Endothelial cell of umbilical vein (primary cell): ENCODE data around the gene SH2D3C. TPM values are rescaled to one million over a fixed set of nuclear protein-coding genes. Genes with fewer than 3 reads are reported as not detected.

ENCODE experiments used
- BruUV-seq: library from RNA; stranded (reverse); fragments of 400-500 nt; replicated peaks from 2 replicates; lab custom pipeline; 2021; lab: Mats Ljungman, UMichigan
- CTCF ChIA-PET: fragments of 300-600, 350-600 bp; sonication (Branson Sonifier 250); formaldehyde crosslinking; loops from one replicate; lab custom pipeline; 2021; ENCODE audit warnings: antibody characterized with exemption, inconsistent platforms; lab: Charles Lee
- POLR2A ChIA-PET: fragments of 300-600, 350-600 bp; sonication (Branson Sonifier 250); formaldehyde crosslinking; loops from one replicate; lab custom pipeline; 2021; ENCODE audit warnings: antibody characterized with exemption, inconsistent platforms; lab: Charles Lee
- DNase-seq: peaks from one replicate; pipeline ENCODE4 v3.0.0-alpha.2; 2011; ENCODE audit warnings: low read depth, low spot score
- FAIRE-seq: peaks from 2 replicates; lab custom pipeline; 2011; peaks lifted over from hg19 to GRCh38; lab: Jason Lieb, UNC
- H2AFZ ChIP-seq: 2 replicates; pipeline ENCODE4 v1.6.0; 2012; ENCODE audit warnings: low read depth, low read length, control low read depth, inconsistent platforms
- H3K27ac ChIP-seq: 2 replicates; pipeline ENCODE4 v1.5.1; 2011; ENCODE audit warnings: low read depth, mild to moderate bottlenecking, control low read depth, low read length, moderate library complexity; ENCODE audit not compliant: insufficient read depth
- H3K27me3 ChIP-seq, 2 experiments: 2 replicates each; pipeline versions ENCODE4 v1.6.0 to v1.6.1; 2011; ENCODE audit warnings: low read length in 2 of 2, mixed read lengths in 1 of 2; ENCODE audit not compliant: control insufficient read depth in 2 of 2, insufficient read depth in 2 of 2
- H3K36me3 ChIP-seq, 2 experiments: 2 replicates in 1 of 2; 3 replicates in 1 of 2; pipeline ENCODE4 v1.5.1; 2011; ENCODE audit warnings: low read length in 2 of 2, mild to moderate bottlenecking in 1 of 2, moderate library complexity in 1 of 2; ENCODE audit not compliant: control insufficient read depth in 2 of 2, insufficient read depth in 2 of 2; ENCODE audit errors: extremely low read depth in 1 of 2
- H3K4me1 ChIP-seq: 3 replicates; pipeline ENCODE4 v1.5.1; 2011; ENCODE audit warnings: mild to moderate bottlenecking, low read length; ENCODE audit not compliant: control insufficient read depth, insufficient read depth; ENCODE audit errors: extremely low read depth
- H3K4me2 ChIP-seq: 2 replicates; pipeline ENCODE4 v1.6.1; 2011; ENCODE audit warnings: low read length, control low read depth, mixed read lengths; ENCODE audit not compliant: insufficient read depth
- H3K4me3 ChIP-seq, 3 experiments: fragments of 200-600 bp in 1 of 3; sonication (generic), shearing (Covaris generic) in 1 of 3; replicated peaks in 1 of 3; 2 replicates each; pipeline ENCODE4 v1.5.1; 2011 to 2016; ENCODE audit warnings: control low read depth in 3 of 3, low read length in 3 of 3, mild to moderate bottlenecking in 2 of 3, inconsistent platforms in 1 of 3, low read depth in 1 of 3, moderate library complexity in 1 of 3; ENCODE audit not compliant: insufficient read depth in 1 of 3
- H3K79me2 ChIP-seq: 2 replicates; pipeline ENCODE4 v1.6.0; 2012; ENCODE audit warnings: low read length, inconsistent platforms; ENCODE audit not compliant: control insufficient read depth, insufficient read depth
- H3K9ac ChIP-seq: replicated peaks from 2 replicates; pipeline ENCODE3; 2011; ENCODE audit warnings: low read length, control low read depth; ENCODE audit not compliant: insufficient read depth; ENCODE audit errors: extremely low read depth
- H3K9me1 ChIP-seq: replicated peaks from 3 replicates; pipeline ENCODE4 v1.6.0; 2011; ENCODE audit warnings: mild to moderate bottlenecking, low read length; ENCODE audit not compliant: control insufficient read depth, insufficient read depth; ENCODE audit errors: extremely low read depth
- H3K9me3 ChIP-seq: replicated peaks from 2 replicates; pipeline ENCODE4 v1.5.1; 2012; ENCODE audit warnings: low read length, inconsistent platforms; ENCODE audit not compliant: control insufficient read depth, insufficient read depth
- H4K20me1 ChIP-seq: replicated peaks from 2 replicates; pipeline ENCODE3; 2011; ENCODE audit warnings: mild to moderate bottlenecking, low read length; ENCODE audit not compliant: control insufficient read depth, insufficient read depth; ENCODE audit errors: extremely low read depth
- CTCF ChIP-seq, 2 donors: IDR thresholded peaks; 1 replicate in 1 of 2; 2 replicates in 1 of 2; pipeline ENCODE4 v1.5.1; 2011; ENCODE audit warnings: low read length in 2 of 2, mild to moderate bottlenecking in 2 of 2, moderate library complexity in 2 of 2, control low read depth in 1 of 2, inconsistent platforms in 1 of 2, low read depth in 1 of 2; ENCODE audit not compliant: insufficient read depth in 1 of 2; ENCODE audit errors: extremely low read depth in 1 of 2
- EZH2 ChIP-seq: IDR thresholded peaks from 2 replicates; pipeline ENCODE4 v1.6.1; 2012; ENCODE audit warnings: borderline replicate concordance, low read depth, mild to moderate bottlenecking, moderate library complexity, low read length, inconsistent platforms; ENCODE audit not compliant: severe bottlenecking
- FOS ChIP-seq: IDR thresholded peaks from 2 replicates; pipeline ENCODE4 v1.6.1; 2011; ENCODE audit warnings: mild to moderate bottlenecking, low read length, moderate library complexity, borderline replicate concordance; ENCODE audit not compliant: insufficient read depth
- GATA2 ChIP-seq: IDR thresholded peaks from 2 replicates; pipeline ENCODE4 v1.7.0; 2011; ENCODE audit warnings: low read depth, mild to moderate bottlenecking, moderate library complexity, mixed read lengths, low read length; ENCODE audit not compliant: insufficient read length, insufficient read depth
- JUN ChIP-seq: IDR thresholded peaks from 2 replicates; pipeline ENCODE4 v1.6.1; 2011; ENCODE audit warnings: borderline replicate concordance, low read depth; ENCODE audit not compliant: insufficient read length, insufficient read depth
- MYC ChIP-seq: IDR thresholded peaks from one replicate; pipeline ENCODE4 v1.6.1; 2011; ENCODE audit warnings: mild to moderate bottlenecking, low read depth, low read length
- dilution Hi-C: fragments of 300-500 bp; cut with MboI; formaldehyde crosslinking; loops from one replicate; pipeline ENCODE4 v1.15.0; 2019; ENCODE audit warnings: low sequenced_read_pairs; ENCODE audit not compliant: extremely low pct_ligation_motif_present
- intact Hi-C: fragments of 100-400 bp; cut with micrococcal nuclease; formaldehyde crosslinking; loops from one replicate; pipeline ENCODE4 v1.10.0; 2022
- polyA plus RNA-seq, 4 experiments: library from polyadenylated mRNA; depleted of rRNA in 3 of 4; stranded (reverse) in 3 of 4; unstranded in 1 of 4; fragments of >200 nt; gene quantifications; 2 replicates each; pipeline versions ENCODE4 v1.2.1 to v1.2.3, GENCODE V29; 2011 to 2012; ENCODE audit warnings: missing spikeins in 1 of 4
- total RNA-seq: library from RNA; stranded (reverse); gene quantifications from 2 replicates; pipeline ENCODE4 v1.2.3, GENCODE V29; 2021

The SH2D3C gene
- total and polyA plus RNA-seq, 2 donors (not counting 3 experiments of a cell fraction or from before 2014, with no cell fraction given), result 95.0 to 173 TPM

GRCh38 chr9:127756233-127756632 lies 22.2 kb downstream of the SH2D3C start:
- no peak overlapping the region for H3K4me3 ChIP-seq
- no peaks in the 10 kb centered on the region for H3K9me1 ChIP-seq
- no peak overlapping the region for H2AFZ ChIP-seq
- H3K4me2 ChIP-seq, result no peak overlapping the region
- FAIRE-seq (no peak), DNase-seq (no peak)
- H3K27ac ChIP-seq, result no peak overlapping the region
- dilution Hi-C loops, result no loop called here
- H3K79me2 ChIP-seq, result peaks cover 48% of the 10 kb centered on the region
- H3K9ac ChIP-seq, result no peak overlapping the region
- H3K4me1 ChIP-seq, result peaks cover 16% of the 10 kb centered on the region
- peaks cover 8 to 28% of the 10 kb centered on the region in 2 experiments for H3K36me3 ChIP-seq
- CTCF ChIA-PET, result interaction anchor here (1.1 to 2.6 kb wide), 6 partner anchors 19 to 253 kb away, joined by 3 to 16 read pairs (median 4); partner anchors contain the start of gene CDK9
- POLR2A ChIA-PET, result interaction anchor here (0.7 to 1.6 kb wide), 3 partner anchors 14 to 24 kb away, joined by 5 read pairs; no protein-coding TSS in a partner anchor
- no peak for TF ChIP-seq MYC
- H3K27me3 ChIP-seq, result no peaks in the 10 kb centered on the region
- H4K20me1 ChIP-seq, result no peaks in the 10 kb centered on the region
- no peaks in the 10 kb centered on the region for H3K9me3 ChIP-seq
- no TSS peak for BruUV-seq
- intact Hi-C loops, result no loop called here

DNA sequence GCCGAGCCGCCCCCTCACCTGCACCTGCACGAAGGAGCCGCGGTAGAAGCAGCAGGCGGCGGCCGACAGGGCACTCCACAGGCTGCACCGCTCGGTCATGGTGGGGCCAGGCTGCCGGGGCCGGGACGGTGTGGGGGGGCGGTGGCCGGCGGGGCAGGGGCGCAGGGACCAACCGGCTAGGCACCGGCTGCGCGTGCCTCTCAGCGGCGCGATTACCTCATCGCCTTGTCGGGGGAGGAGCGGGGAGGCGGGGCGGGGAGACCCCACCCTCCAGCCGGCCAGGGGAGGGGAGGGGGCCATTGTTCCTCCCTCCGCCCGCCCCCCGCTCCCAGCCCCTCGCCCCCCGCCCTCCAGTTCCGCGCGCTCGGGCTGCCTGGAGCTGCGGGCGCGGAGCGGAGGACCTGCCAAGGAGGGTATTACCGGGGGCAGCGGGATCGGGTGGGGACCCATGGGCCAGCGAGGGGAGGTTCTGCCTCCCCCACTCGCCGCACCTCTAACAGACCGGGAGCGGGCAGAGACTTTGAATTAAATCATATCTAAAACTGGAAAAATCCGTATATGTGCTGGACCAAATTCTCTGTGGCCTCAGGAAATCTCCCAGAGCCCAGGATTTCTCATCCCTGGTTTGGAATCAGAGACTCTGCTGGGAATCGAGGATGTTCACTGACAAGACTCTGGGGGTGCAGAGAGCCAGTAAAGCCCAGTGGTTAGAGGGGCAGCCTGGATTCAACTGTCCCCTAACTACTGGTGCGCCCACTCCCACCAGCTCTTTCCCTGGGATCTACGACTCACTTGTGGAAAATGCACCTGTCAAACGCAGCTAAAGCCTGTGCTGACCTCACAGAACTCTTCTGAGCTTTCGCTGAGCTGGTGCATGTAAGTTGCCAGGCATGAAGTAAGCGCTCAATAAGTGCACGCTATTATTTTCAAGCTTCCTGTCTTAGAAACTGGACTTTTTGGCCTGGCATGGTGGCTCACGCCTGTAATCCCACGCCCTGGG lies 23.1 kb downstream of the SH2D3C start:
- Histone ChIP-seq H3K79me2 (peaks cover 44% of the 10 kb centered on the region), H3K9me1 (no peaks in the 10 kb centered on the region), H3K4me3 (no peak overlapping the region), H3K4me1 (peaks cover 12% of the 10 kb centered on the region), H3K36me3 (peaks cover 8 to 34% of the 10 kb centered on the region in 2 experiments), H3K9ac (peak overlapping the region; percentile 13), H4K20me1 (peaks cover 3% of the 10 kb centered on the region), H3K27me3 (no peaks in the 10 kb centered on the region), H2AFZ (no peak overlapping the region), H3K27ac (peak overlapping the region; percentile 29), H3K4me2 (peak overlapping the region; percentile 45), H3K9me3 (no peaks in the 10 kb centered on the region)
- DNase-seq, result peak; percentile 42
- POLR2A ChIA-PET, result interaction anchor here (1.1 to 1.6 kb wide), 2 partner anchors 15 to 16 kb away, joined by 5 read pairs; no protein-coding TSS in a partner anchor
- CTCF ChIA-PET, result interaction anchor here (0.7 to 2.6 kb wide), 7 partner anchors 12 to 252 kb away, joined by 3 to 16 read pairs (median 4); partner anchors contain the start of genes CDK9 and TOR2A
- TF ChIP-seq EZH2 (no peak), CTCF (IDR thresholded peaks at IDR 0.05; ENCODE audit: extremely low read depth in 1 of 2, insufficient read depth in 1 of 2, low read depth in 1 of 2, low read length in 2 of 2) (no peak), JUN (no peak), FOS (no peak), GATA2 (no peak)
- peak; percentile 8 for FAIRE-seq
- intact Hi-C loops, result loop anchor here (2.0 kb wide), 1 partner anchor 15 kb away; no protein-coding TSS in a partner anchor
- no TSS peak for BruUV-seq
- dilution Hi-C loops, result no loop called here
